Smooth muscle cell (in vitro differentiated cells): ENCODE measurements around the gene POU6F2. TPM values are rescaled to one million over a fixed set of nuclear protein-coding genes. Genes with fewer than 3 reads are reported as not detected.
A peak's percentile ranks its signal among the peaks of the same experiment; 100 is the strongest.

Experiments used
- DNase-seq: peaks from one replicate; lab custom pipeline; 2025; ENCODE audit not compliant: unreplicated experiment; lab: John Stamatoyannopoulos, UW
- H2AFZ ChIP-seq: fragments of 200-600 bp; sonication (generic); 2 replicates; pipeline ENCODE4 v1.6.0; 2016; ENCODE audit warnings: antibody characterized with exemption, low read depth, mild to moderate bottlenecking
- H3F3A ChIP-seq: fragments of 200-600 bp; sonication (generic); 2 replicates; pipeline ENCODE4 v1.6.0; 2017; ENCODE audit warnings: antibody characterized with exemption, low read depth
- H3K27ac ChIP-seq: fragments of 200-600 bp; sonication (generic); 2 replicates; pipeline ENCODE4 v1.5.1; 2016; ENCODE audit warnings: low read depth, mild to moderate bottlenecking
- H3K27me3 ChIP-seq: fragments of 200-600 bp; sonication (generic); 2 replicates; pipeline ENCODE4 v1.6.1; 2016; ENCODE audit warnings: low read depth, mild to moderate bottlenecking
- H3K36me3 ChIP-seq: fragments of 200-600 bp; sonication (generic); 2 replicates; pipeline ENCODE4 v1.5.1; 2016; ENCODE audit warnings: low read depth
- H3K4me1 ChIP-seq: fragments of 200-600 bp; sonication (generic); 2 replicates; pipeline ENCODE4 v1.5.1; 2016; ENCODE audit warnings: low read depth
- H3K4me2 ChIP-seq: fragments of 200-600 bp; sonication (generic); 2 replicates; pipeline ENCODE4 v1.6.0; 2016; ENCODE audit warnings: mild to moderate bottlenecking
- H3K4me3 ChIP-seq: fragments of 200-600 bp; sonication (generic); 2 replicates; pipeline ENCODE4 v1.5.1; 2016; ENCODE audit warnings: mild to moderate bottlenecking
- H3K79me2 ChIP-seq: fragments of 200-600 bp; sonication (generic); 2 replicates; pipeline ENCODE4 v1.6.0; 2016; ENCODE audit warnings: low read depth, mild to moderate bottlenecking
- H3K9ac ChIP-seq: fragments of 200-600 bp; sonication (generic); 2 replicates; pipeline ENCODE4 v1.6.0; 2016; ENCODE audit warnings: low read depth
- H3K9me3 ChIP-seq: fragments of 200-600 bp; sonication (generic); replicated peaks from 2 replicates; pipeline ENCODE4 v1.5.1; 2016; ENCODE audit warnings: low read depth
- H4K20me1 ChIP-seq: fragments of 200-600 bp; sonication (generic); 2 replicates; pipeline ENCODE4 v1.6.0; 2016; ENCODE audit warnings: low read depth
- WGBS: methylation state at CpG from one replicate; pipeline ENCODE4 v1.1.7; 2016; ENCODE audit warnings: low lambda C conversion rate; 5-methylcytosine and 5-hydroxymethylcytosine counted together
- polyA plus RNA-seq: library from polyadenylated mRNA; unstranded; fragments of >200 nt; fragmentation: Nextera tagmentation; extraction: Ambion mirVana; gene quantifications from 2 replicates; pipeline ENCODE4 v1.2.1, GENCODE V29; 2016
- total RNA-seq: library from RNA; depleted of rRNA; stranded (reverse); fragments of >200 nt; gene quantifications from 2 replicates; pipeline ENCODE4 v1.2.3, GENCODE V29; 2014
- TF ChIP-seq, protein P1 (sequence below): fragments of 200-600 bp; sonication (generic); IDR thresholded peaks from 2 replicates; pipeline ENCODE4 v1.5.1; 2017; ENCODE audit warnings: borderline replicate concordance, mild to moderate bottlenecking, antibody characterized with exemption; ENCODE audit not compliant: insufficient read depth, poor library complexity, severe bottlenecking

Gene POU6F2
- total and polyA plus RNA-seq, 2 experiments from 2014 or later: 1.2 TPM

DNA sequence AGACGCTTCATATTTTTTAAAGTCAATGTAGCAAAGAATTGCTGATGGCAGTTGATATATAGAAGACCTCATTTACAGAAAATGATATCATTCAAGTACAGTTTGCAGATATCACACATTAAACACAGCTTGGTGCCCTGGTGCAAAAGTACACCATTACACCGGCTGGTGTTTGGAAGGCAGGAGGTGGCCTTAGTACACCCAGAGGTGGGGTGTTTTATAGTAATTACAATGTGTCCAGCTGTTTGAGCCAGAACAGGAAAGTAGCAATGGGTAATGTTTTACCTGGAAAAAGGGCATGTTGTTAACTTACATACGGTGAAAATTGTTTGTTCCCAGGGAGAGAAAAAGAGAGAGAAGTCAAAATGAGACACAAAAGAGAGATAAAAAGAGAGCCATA, 485.5 kb downstream of the POU6F2 start:
- Histone ChIP-seq H3K27me3 (no peaks in the 10 kb centered on the region), H2AFZ (no peak overlapping the region), H3K4me3 (no peak overlapping the region), H3K9me3 (no peaks in the 10 kb centered on the region), H3K4me2 (no peak overlapping the region), H3K9ac (no peak overlapping the region), H3K79me2 (no peaks in the 10 kb centered on the region), H3K36me3 (no peaks in the 10 kb centered on the region), H3K27ac (no peak overlapping the region), H4K20me1 (no peaks in the 10 kb centered on the region), H3K4me1 (peaks cover 30% of the 10 kb centered on the region), H3F3A (no peaks in the 10 kb centered on the region)
- 99% methylated on average over 3 of the region's 3 CpGs for WGBS
- no peak for DNase-seq
- TF ChIP-seq, protein P1, sequence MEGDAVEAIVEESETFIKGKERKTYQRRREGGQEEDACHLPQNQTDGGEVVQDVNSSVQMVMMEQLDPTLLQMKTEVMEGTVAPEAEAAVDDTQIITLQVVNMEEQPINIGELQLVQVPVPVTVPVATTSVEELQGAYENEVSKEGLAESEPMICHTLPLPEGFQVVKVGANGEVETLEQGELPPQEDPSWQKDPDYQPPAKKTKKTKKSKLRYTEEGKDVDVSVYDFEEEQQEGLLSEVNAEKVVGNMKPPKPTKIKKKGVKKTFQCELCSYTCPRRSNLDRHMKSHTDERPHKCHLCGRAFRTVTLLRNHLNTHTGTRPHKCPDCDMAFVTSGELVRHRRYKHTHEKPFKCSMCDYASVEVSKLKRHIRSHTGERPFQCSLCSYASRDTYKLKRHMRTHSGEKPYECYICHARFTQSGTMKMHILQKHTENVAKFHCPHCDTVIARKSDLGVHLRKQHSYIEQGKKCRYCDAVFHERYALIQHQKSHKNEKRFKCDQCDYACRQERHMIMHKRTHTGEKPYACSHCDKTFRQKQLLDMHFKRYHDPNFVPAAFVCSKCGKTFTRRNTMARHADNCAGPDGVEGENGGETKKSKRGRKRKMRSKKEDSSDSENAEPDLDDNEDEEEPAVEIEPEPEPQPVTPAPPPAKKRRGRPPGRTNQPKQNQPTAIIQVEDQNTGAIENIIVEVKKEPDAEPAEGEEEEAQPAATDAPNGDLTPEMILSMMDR: no peak

DNA sequence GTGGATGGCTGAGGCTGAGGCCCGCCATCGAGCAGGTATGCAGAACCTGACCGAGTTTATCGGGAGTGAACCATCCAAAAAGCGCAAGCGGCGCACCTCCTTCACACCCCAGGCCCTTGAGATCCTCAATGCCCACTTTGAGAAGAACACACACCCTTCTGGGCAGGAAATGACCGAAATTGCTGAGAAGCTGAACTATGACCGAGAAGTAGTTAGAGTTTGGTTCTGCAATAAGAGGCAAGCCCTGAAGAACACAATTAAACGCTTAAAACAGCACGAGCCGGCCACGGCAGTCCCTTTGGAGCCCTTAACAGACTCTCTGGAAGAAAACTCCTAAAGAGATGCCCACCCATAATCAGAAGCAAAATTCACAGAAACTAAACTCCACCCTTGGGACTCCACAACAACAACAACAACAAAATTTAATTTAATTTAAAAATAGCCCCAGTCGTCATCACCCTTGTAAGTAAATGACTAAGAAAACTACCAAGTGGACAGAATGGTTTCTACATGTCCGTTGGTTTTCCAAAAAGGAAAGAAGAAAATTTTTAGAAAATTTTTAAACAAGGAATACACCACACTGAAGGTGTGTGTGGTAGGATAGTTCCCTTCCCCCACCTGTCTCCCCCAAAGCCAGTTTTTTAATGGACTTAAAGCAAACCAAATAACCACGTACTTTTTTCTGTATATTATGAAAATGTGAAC, 486.8 kb downstream of the POU6F2 start:
- Histone ChIP-seq H3K27ac (no peak overlapping the region), H3K9me3 (no peaks in the 10 kb centered on the region), H3K36me3 (no peaks in the 10 kb centered on the region), H3F3A (no peaks in the 10 kb centered on the region), H3K79me2 (no peaks in the 10 kb centered on the region), H3K9ac (no peak overlapping the region), H3K4me3 (peak overlapping the region; percentile 15), H2AFZ (peak overlapping the region; percentile 88), H3K4me1 (peaks cover 25% of the 10 kb centered on the region), H3K4me2 (peak overlapping the region; percentile 81), H3K27me3 (no peaks in the 10 kb centered on the region), H4K20me1 (no peaks in the 10 kb centered on the region)
- TF ChIP-seq, protein P1: no peak
- WGBS: 80% methylated on average over 16 of the region's 16 CpGs
- no peak for DNase-seq

DNA sequence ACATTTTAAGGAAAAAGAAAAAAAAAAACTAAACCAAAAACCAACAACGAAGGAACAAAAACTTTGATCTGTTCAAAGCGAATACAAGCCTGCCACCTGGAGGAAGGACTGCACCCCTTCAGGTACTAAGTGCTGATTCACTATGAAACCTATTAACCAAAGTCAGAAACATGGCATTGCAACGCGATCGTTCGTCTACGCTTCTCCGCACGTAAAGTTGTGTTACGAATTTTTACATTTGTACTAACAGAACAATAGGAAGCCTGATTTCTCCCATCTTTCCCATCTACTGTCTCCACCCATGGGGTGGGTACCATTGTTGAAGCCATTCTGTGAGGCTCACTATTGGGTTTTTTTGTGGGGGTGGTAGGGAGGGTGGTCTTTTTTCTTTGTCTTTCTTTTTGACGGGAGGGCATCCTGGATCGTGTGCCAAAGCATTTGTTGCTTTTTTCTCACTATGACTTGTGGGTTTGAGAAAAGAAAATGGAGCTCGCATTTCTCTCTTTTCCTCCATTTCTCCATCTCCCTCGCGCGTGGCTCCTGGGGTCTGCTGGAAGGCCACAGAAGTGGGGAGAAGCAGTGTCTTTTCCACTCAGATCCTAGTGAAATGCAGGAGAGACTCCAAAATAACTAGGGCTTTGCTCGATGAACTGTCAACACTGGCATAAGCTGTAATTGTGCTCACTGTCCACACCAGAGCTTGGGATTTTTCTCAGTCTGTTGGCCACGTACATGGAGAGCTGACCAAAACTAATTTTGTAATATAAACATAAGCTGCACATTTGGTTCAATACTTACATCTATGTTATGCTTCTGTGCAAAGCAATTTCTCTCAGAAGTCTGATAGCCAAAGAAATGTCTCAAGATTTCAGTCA, 487.6 kb downstream of the POU6F2 start:
- peak overlapping the region; percentile 15 for H3K4me3 ChIP-seq
- no peaks in the 10 kb centered on the region for H3K79me2 ChIP-seq
- no peaks in the 10 kb centered on the region for H3K9me3 ChIP-seq
- H3K4me1 ChIP-seq: peaks cover 19% of the 10 kb centered on the region
- H3K9ac ChIP-seq: no peak overlapping the region
- no peaks in the 10 kb centered on the region for H4K20me1 ChIP-seq
- no peak for DNase-seq
- 46% methylated on average over 18 of the region's 18 CpGs for WGBS
- no peak overlapping the region for H3K27ac ChIP-seq
- no peaks in the 10 kb centered on the region for H3F3A ChIP-seq
- no peaks in the 10 kb centered on the region for H3K36me3 ChIP-seq
- H3K4me2 ChIP-seq: peak overlapping the region; percentile 81
- H3K27me3 ChIP-seq: no peaks in the 10 kb centered on the region
- TF ChIP-seq, protein P1: peak; percentile 89
- peak overlapping the region; percentile 88 for H2AFZ ChIP-seq
